Ovary (tissue), 9 donors: ENCODE results near the gene ZXDA. TPM values are rescaled to one million over a fixed set of nuclear protein-coding genes. Genes with fewer than 3 reads are reported as not detected.
"Not testable (repeated sequence)": the region's sequence is repeated elsewhere in the genome, so short reads cannot be mapped to it uniquely, and the experiment has no call there.

Experiments used
- DNase-seq, 5 donors: peaks; one replicate each; pipeline ENCODE4 v3.0.0-alpha.2; 2019 to 2020
- H3K27ac ChIP-seq, 2 donors: fragments of 200-600 bp; one replicate each; pipeline versions ENCODE4 v1.5.1 to v1.8.0; 2019 to 2022
- H3K27me3 ChIP-seq: fragments of 200-600 bp; one replicate; pipeline ENCODE4 v1.8.0; 2022
- H3K36me3 ChIP-seq: fragments of 200-600 bp; sonication (generic); one replicate; pipeline ENCODE4 v1.5.1; 2019
- H3K4me1 ChIP-seq: one replicate; pipeline ENCODE4 v1.8.1; 2013; ENCODE audit warnings: mild to moderate bottlenecking, moderate library complexity; ENCODE audit not compliant: insufficient read depth
- H3K4me3 ChIP-seq: fragments of 200-600 bp; sonication (generic); one replicate; pipeline ENCODE4 v1.5.1; 2017
- H3K9me3 ChIP-seq, 2 donors: fragments of 200-600 bp in 1 of 2; sonication (generic) in 1 of 2; one replicate each; pipeline versions ENCODE4 v1.5.1 to v1.8.1; 2013 to 2019; ENCODE audit warnings: mild to moderate bottlenecking in 1 of 2, moderate library complexity in 1 of 2
- CTCF ChIP-seq, 3 donors: fragments of 450-650 bp in 2 of 3; fragments of 200-600 bp in 1 of 3; IDR thresholded peaks; one replicate each; pipeline versions ENCODE4 v1.5.1 to v1.8.0; 2016 to 2022; ENCODE audit warnings: antibody characterized with exemption in 3 of 3, mild to moderate bottlenecking in 1 of 3
- EP300 ChIP-seq: sonication (generic); formaldehyde crosslinking; IDR thresholded peaks from one replicate; pipeline ENCODE4 v1.6.1; 2017; ENCODE audit warnings: antibody characterized with exemption
- POLR2A ChIP-seq: fragments of 450-650 bp; IDR thresholded peaks from one replicate; pipeline ENCODE4 v1.6.1; 2017; ENCODE audit warnings: antibody characterized with exemption, mild to moderate bottlenecking, moderate library complexity
- WGBS, 3 donors: extraction: QIAGEN DNeasy Blood & Tissue Kit in 1 of 3; methylation state at CpG; one replicate each; pipeline versions ENCODE4 v1.1.5 to v1.1.7; 2013 to 2017; 5-methylcytosine and 5-hydroxymethylcytosine counted together
- intact Hi-C, 4 donors: fragments of 100-400 bp; cut with DNase I; formaldehyde crosslinking; loops; one replicate each; pipeline versions ENCODE4 v1.11.0 to v1.15.1; 2022 to 2023
- polyA plus RNA-seq, 2 donors: library from polyadenylated mRNA; stranded (reverse); fragments of 200-250 nt in 1 of 2; fragments of 350-450 nt in 1 of 2; fragmentation: Illumina TruSeq in 1 of 2; extraction: RNeasy Lipid Tissue Mini Kit (QIAGEN cat#74804) in 1 of 2; gene quantifications; one replicate each; pipeline ENCODE4 v1.2.3, GENCODE V29; 2013 to 2014
- total RNA-seq, 7 donors: library from RNA; depleted of rRNA in 2 of 7; stranded (reverse); fragments of >200 nt in 2 of 7; fragmentation: NEBNext Ultra II Directional in 3 of 7; extraction: Animal tissue kit (Norgen Biotek cat#: 25700) in 3 of 7; gene quantifications; one replicate each; pipeline versions ENCODE4 v1.1.0 to v1.2.4, GENCODE V29; 2016 to 2023
- donor health status: DM: no; HTN: no; CAD: no; lungs with moderate emphysema.
- donor health status: DM: no; HTN: no; CAD: no.
- donor health status: Bipolar disorder and iron deficiency.
- donor health status: DM: yes; HTN: yes; CAD: no.
- donor health status: DM: no; HTN: no; CAD: no.
- donor health status: DM: yes; HTN: yes; CAD: no.

Gene ZXDA
- total and polyA plus RNA-seq, 9 donors: 2.9 to 9.1 (median 8.1) TPM

DNA sequence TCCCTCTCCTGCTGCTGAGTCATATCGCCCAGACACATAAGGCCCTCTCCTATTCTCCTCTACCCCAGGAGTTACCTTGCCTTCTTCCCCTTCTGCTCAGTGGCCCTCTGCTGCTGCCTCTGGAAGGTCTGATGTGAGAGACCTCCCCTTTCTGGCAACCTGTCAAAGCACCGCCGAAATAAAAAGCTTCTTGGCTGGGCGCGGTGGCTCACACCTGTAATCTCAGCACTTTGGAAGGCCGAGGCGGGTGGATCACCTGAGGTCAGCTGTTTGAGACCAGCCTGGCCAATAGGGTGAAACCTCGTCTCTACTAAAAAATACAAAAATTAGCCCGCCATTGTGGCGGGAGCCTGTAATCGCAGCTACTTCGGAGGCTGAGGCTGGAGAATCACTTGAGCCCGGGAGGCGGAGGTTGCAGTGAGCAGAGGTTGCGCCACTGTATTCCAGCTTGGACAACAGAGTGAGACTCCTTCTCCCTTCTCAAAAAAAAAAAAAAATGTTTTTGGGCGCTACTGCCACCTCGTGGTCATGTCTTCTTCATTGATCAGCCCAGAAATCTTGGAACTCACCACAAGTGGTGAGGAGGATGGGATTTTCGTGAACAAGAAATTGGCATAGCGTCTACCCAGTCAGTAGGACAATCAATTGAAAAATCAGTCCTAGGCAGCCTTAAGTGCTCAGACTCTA, 8.6 kb upstream of the ZXDA start:
- Histone ChIP-seq H3K4me3 (no peak overlapping the region), H3K27me3 (no peaks in the 10 kb centered on the region), H3K9me3 (no peaks in the 10 kb centered on the region), H3K36me3 (no peaks in the 10 kb centered on the region), H3K27ac (no peak overlapping the region), H3K4me1 (no peaks in the 10 kb centered on the region)
- peak in 2 of 5 donors; percentile 17 to 22 for DNase-seq
- 33 to 49% (median 48%) methylated on average over 19 of the region's 19 CpGs for WGBS, 3 donors
- TF ChIP-seq POLR2A: no peak
- peak in 1 of 3 donors; percentile 11 for TF ChIP-seq CTCF (IDR thresholded peaks at IDR 0.05)
- TF ChIP-seq EP300: no peak
- intact Hi-C loops: no loop called here

GRCh38 chrX:57915680-57916079, 5.4 kb upstream of the ZXDA start:
- peaks cover 2% of the 10 kb centered on the region for H3K4me1 ChIP-seq
- H3K9me3 ChIP-seq: no peaks in the 10 kb centered on the region
- no peak overlapping the region for H3K4me3 ChIP-seq
- H3K27me3 ChIP-seq: peaks cover 3% of the 10 kb centered on the region
- no peak for DNase-seq
- TF ChIP-seq EP300: no peak
- TF ChIP-seq CTCF (IDR thresholded peaks at IDR 0.05): no peak
- no peak for TF ChIP-seq POLR2A
- WGBS, 3 donors: 54 to 67% (median 67%) methylated on average over 5 of the region's 5 CpGs
- no peak overlapping the region for H3K27ac ChIP-seq
- no peaks in the 10 kb centered on the region for H3K36me3 ChIP-seq
- intact Hi-C loops: no loop called here

DNA sequence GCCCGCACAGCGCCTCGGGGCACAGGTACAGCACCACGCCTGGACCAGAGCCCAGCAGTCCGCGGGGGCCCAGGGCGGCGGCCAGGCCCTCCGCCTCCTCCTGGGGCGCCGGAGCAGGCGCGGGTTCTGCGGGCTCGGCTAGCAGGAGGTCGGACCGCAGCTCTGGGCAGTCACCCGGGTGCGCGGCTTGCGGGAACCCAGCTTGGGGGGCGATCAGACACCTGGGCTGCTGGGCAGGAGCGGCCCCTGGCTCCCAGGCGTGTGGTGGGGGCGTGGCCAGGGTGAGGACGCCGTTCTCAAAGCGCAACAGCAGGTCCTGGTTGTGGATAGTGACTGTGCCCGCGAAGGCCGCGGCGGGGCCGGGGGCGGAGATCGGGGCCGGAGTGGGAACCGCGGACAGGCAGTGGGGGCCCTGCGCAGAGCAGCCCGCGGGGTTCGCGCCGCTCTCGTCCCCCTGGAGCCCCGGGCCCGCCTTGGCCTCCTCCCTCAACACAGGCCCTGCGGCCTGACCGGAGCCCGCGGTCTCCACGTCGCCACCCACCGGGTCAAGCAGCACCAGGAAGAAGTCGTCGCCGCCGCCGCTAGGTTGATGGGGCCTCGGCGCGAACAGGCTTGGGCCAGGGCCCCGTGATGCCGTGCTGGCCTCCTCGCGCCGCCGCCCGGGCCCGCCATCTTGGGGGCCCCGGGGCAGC, 517 bp downstream of the ZXDA start:
- intact Hi-C loops: loop anchor here in 1 of 4 donors (5.0 kb wide), 1 partner anchor 317 kb away; the partner anchor contains the start of gene ZXDB
- DNase-seq: peak in 4 of 5 donors; percentile 29 to 58 (median 54)
- WGBS, 3 donors: 24 to 48% (median 44%) methylated on average over 18 to 63 of the region's 72 CpGs

DNA sequence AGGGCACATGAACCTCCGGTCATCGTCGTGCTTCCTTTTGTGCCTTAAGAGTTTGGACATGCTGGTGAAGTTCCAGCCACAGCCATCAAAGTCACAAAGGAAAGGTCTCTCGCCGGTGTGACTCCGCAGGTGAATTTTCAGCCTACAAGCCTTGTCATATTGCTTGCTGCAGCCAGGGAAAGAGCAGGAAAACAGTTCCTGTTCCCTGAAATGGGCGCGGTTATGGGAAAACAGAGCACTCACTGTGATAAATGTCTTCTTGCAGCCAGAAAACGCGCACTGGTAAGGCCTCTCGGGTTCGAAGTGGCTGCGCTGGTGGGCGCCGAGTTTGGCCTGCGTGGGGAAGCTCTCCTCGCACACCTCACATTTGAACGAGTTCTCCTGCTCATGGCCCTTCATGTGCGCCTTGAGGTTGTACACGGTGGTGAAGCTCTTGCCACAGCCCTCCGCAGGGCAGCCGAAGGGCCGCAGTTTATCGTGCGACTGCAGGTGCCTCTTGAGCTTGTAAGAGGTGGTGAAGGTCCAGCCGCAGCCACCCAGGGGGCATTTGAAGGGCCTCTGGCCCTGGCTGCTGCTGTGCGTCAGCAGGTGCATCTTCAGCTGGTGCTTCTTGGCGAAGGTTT, 1.2 kb downstream of the ZXDA start:
- H3K4me1 ChIP-seq, H3K36me3 ChIP-seq, DNase-seq, intact Hi-C loops, H3K9me3 ChIP-seq, H3K27me3 ChIP-seq: not testable (repeated sequence)
- Histone ChIP-seq H3K4me3 (peak overlapping the region; percentile 30), H3K27ac (peak overlapping the region; percentile 92 to 95)
- 66 to 83% (median 69%) methylated on average over 27 to 28 of the region's 28 CpGs for WGBS, 3 donors

More for the DNA sequence above, 517 bp downstream of the ZXDA start:
- Histone ChIP-seq H3K27ac (peak overlapping the region; percentile 92 to 95), H3K4me3 (peak overlapping the region; percentile 30)
- not testable (repeated sequence) for H3K4me1 ChIP-seq, H3K36me3 ChIP-seq, H3K9me3 ChIP-seq, H3K27me3 ChIP-seq

GRCh38 chrX:57906790-57907189, 3.5 kb downstream of the ZXDA start:
- intact Hi-C loops: no loop called here
- Histone ChIP-seq H3K27ac (no peak overlapping the region), H3K9me3 (no peaks in the 10 kb centered on the region), H3K4me3 (no peak overlapping the region), H3K36me3 (no peaks in the 10 kb centered on the region), H3K4me1 (peaks cover 2% of the 10 kb centered on the region), H3K27me3 (no peaks in the 10 kb centered on the region)
- no peak for TF ChIP-seq CTCF (IDR thresholded peaks at IDR 0.05)
- TF ChIP-seq POLR2A: no peak
- no peak for TF ChIP-seq EP300
- 31 to 39% (median 36%) methylated on average over 1 of the region's 1 CpG for WGBS, 3 donors
- no peak for DNase-seq
